Measurements from ENCODE around the gene NMRK1.
A peak's percentile ranks its signal among the peaks of the same experiment; 100 is the strongest.

Gene NMRK1

DNA sequence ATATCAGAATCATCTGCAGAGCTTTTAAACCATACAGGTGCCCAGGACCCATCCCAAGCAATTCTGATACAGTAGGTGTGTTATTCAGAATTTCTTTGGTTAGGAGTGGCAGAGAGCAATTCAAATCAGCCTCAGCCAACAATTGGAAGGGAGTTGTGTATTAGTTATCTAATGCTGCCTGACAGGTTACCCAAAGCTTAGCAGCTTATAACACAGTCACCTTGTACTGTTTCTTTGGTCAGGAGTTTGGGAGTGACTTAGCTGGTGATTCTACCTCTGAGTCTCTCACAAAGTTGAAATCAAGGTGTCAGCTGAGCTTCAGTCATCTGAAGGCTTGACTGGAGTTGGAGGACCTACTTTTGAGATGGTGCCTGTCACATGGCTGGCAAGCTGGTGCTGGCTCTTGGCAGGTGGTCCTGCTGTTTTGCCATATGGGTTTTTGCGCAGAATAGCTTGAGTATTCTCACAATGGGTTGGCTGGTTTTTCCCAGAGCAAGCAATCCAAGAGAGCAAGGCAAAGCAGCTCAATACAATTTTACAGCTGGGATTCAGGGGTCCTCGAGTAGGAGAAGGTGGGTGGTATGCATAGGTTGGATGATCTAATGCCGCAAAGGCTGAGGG lies 41.1 kb downstream of the NMRK1 start:
- Histone ChIP-seq H3K27me3 (ENCODE audit: control insufficient read depth, insufficient read depth, low read length) (no peaks in the 10 kb centered on the region), H3K9me3 (ENCODE audit: control insufficient read depth, low read length) (no peaks in the 10 kb centered on the region), H3K36me3 (ENCODE audit: control insufficient read depth, insufficient read depth, low read length) (no peaks in the 10 kb centered on the region), H3K4me1 (ENCODE audit: control insufficient read depth, insufficient read depth, low read length) (no peaks in the 10 kb centered on the region), H3K9ac (ENCODE audit: low read length) (no peak overlapping the region), H3K4me3 (ENCODE audit: low read length) (no peak overlapping the region)

DNA sequence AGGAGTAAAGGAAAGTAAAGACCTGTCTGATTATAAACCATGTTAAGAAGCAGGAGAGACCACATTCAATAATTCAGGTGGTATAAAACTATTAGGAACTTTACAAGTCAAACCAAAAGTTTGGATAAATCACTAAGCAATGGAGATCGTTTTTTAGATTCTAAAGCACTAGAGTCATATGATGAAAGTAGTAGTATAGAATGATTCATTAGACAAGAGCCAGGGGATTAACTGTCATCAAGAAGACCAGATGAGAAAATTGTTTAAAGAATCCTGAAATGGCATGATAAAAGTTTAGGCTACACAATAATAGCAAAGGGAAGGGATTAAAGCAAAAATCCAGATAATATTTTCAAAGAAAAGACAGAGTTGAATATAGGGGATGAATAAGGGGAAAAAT lies 46.9 kb downstream of the NMRK1 start:
- Histone ChIP-seq H3K9ac (ENCODE audit: low read length) (no peak overlapping the region), H3K27me3 (ENCODE audit: control insufficient read depth, insufficient read depth, low read length) (no peaks in the 10 kb centered on the region), H3K4me1 (ENCODE audit: control insufficient read depth, insufficient read depth, low read length) (no peaks in the 10 kb centered on the region), H3K9me3 (ENCODE audit: control insufficient read depth, low read length) (no peaks in the 10 kb centered on the region), H3K4me3 (ENCODE audit: low read length) (no peak overlapping the region), H3K36me3 (ENCODE audit: control insufficient read depth, insufficient read depth, low read length) (no peaks in the 10 kb centered on the region)

DNA sequence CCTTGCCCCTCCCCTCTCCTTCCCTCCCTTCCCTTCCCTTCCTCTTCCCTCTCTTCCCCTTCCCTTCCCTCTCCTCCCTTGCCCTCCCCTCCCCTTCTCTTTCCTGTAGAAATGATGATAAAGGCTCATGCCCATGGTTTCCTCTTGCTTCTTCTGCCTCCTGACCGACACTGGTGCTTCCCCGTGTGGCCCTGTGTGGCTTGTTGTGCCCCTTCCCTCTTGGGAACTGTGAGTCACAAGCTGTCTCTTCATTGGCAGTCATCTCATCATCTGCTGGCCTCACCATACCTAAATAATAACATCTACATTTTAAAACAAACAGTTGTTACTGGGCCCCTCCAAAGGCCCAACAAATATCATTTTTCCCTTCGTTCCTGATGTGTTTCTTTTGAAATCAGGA lies 48.2 kb downstream of the NMRK1 start:
- H3K9ac ChIP-seq (ENCODE audit: low read length) = no peak overlapping the region
- H3K4me3 ChIP-seq (ENCODE audit: low read length) = no peak overlapping the region
- no peaks in the 10 kb centered on the region for H3K9me3 ChIP-seq (ENCODE audit: control insufficient read depth, low read length)

DNA sequence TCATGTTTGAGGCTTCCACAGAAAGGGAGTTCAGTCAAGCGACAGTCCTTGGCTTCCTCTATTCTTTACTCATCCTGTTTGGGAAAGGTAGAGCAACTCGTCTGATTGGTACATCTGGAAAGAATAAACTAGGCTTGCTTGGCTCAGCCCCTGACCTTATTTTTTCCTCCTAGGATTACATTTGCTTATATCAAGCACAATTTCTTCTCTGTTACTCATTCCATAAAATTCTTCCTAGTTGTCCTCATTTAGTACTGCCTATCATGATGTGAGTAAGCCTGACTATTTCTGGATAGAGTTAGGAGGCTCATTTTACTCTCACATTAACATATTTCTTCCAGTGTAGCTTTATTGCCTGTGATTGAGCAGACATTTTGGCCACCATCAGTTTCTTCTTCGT lies 48.9 kb downstream of the NMRK1 start:
- H3K9ac ChIP-seq (ENCODE audit: low read length) = no peak overlapping the region
- no peaks in the 10 kb centered on the region for H3K36me3 ChIP-seq (ENCODE audit: control insufficient read depth, insufficient read depth, low read length)
- no peak overlapping the region for H3K4me3 ChIP-seq (ENCODE audit: low read length)
- no peaks in the 10 kb centered on the region for H3K27me3 ChIP-seq (ENCODE audit: control insufficient read depth, insufficient read depth, low read length)
- H3K4me1 ChIP-seq (ENCODE audit: control insufficient read depth, insufficient read depth, low read length) = no peaks in the 10 kb centered on the region
- no peaks in the 10 kb centered on the region for H3K9me3 ChIP-seq (ENCODE audit: control insufficient read depth, low read length)

More for the DNA sequence above, 48.2 kb downstream of the NMRK1 start:
- H3K36me3 ChIP-seq (ENCODE audit: control insufficient read depth, insufficient read depth, low read length) = no peaks in the 10 kb centered on the region
- H3K4me1 ChIP-seq (ENCODE audit: control insufficient read depth, insufficient read depth, low read length) = no peaks in the 10 kb centered on the region
- no peaks in the 10 kb centered on the region for H3K27me3 ChIP-seq (ENCODE audit: control insufficient read depth, insufficient read depth, low read length)

DNA sequence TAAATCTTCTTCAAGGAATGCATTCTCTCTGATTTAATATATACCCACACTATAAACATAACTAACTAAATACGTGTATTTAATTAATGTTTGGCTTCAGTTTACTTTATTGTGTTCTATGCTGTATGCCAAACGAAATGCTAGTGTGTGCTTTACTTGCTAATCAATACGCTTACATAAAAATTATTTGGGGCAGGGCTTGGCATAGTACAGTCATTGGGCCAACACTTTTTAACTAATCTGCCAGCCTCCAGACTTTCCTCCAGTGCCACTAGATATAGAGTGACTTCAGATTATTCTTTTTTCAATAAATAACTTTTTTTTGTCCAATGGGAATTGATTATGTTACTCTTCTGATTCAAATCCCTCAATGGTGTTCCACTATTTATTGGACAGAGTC lies 51.2 kb downstream of the NMRK1 start:
- no peak overlapping the region for H3K4me3 ChIP-seq (ENCODE audit: low read length)
- H3K27me3 ChIP-seq (ENCODE audit: control insufficient read depth, insufficient read depth, low read length) = no peaks in the 10 kb centered on the region
- H3K4me1 ChIP-seq (ENCODE audit: control insufficient read depth, insufficient read depth, low read length) = no peaks in the 10 kb centered on the region
- H3K9me3 ChIP-seq (ENCODE audit: control insufficient read depth, low read length) = no peaks in the 10 kb centered on the region
- H3K9ac ChIP-seq (ENCODE audit: low read length) = no peak overlapping the region
- no peaks in the 10 kb centered on the region for H3K36me3 ChIP-seq (ENCODE audit: control insufficient read depth, insufficient read depth, low read length)

DNA sequence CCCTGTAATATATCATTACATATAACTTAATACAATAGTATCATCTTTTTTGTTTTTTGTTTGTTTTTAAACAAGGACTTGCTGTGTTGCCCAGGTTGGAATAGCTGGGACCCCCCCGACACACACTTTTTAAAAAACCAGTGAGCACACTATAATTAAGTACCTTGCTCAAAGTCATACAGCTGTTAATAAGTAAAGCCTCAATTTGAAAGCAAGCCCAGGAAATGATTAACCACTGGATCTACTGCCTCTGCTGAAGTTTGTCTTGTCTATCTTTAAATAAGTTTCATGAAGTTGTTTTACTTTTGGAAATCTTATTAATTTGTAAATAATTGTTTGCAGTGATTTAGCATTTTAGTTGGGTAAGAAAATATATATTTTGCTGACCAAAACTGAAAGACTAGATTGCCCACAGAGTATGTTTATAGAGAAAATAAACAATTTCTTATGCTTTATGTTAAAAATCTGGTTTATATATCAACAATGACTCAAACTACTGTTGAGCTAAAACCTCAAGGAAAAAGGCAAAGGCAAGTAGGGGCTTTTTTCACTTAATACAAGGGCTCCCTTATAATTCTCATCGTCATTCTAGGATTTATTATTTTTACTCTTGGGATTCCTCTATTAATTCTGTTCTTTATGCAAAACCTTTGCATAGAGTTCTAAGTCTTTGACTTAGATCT lies 54.0 kb downstream of the NMRK1 start:
- no peaks in the 10 kb centered on the region for H3K36me3 ChIP-seq (ENCODE audit: control insufficient read depth, insufficient read depth, low read length)
- H3K27me3 ChIP-seq (ENCODE audit: control insufficient read depth, insufficient read depth, low read length) = no peaks in the 10 kb centered on the region

DNA sequence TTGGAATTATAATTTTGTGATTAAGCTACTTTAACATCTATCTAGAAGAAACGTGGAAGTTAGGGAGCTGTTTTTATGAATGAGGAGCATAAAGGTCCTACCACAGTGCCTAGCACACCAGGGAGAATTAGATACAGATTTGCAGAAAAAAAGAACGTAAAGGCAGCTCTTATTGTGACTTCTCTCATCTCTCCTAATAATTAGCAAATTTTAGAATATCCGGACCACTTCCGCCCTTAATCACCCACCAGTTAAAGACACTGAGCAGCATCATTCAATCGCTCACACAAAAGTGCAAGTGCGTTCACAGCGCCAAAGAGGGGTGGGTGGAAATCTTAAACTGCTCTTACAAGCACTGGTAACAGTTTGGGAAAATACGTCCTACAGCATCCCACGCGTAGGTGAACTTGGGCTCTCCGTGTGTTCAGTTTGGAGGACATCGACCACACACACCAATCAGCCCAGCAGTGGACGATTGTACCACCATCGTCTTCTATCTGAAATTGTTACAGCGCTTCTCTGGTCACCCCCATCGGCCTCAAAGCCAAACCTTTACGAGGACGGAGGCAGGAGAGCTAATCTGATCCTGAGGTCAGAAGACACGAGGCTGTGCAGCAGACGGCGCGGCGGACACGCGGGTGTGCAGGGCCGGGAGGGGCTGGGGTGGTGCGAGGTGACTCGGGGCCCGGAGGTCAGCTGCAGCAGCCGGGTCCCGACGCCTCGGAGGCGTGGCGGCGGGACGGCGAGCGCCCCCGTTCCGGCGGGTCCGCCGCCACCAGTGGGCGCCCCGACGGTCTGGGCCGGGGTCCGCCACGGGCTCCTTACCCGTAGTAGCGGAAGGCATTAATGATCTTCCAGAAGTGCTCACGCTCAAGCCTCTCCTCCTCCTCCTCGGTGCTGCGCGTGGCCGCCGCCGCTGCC lies 60.5 kb downstream of the NMRK1 start:
- peak overlapping the region; percentile 69 for H3K4me3 ChIP-seq (ENCODE audit: low read length)

More for the DNA sequence above, 54.0 kb downstream of the NMRK1 start:
- H3K9me3 ChIP-seq (ENCODE audit: control insufficient read depth, low read length) = no peaks in the 10 kb centered on the region
- H3K4me1 ChIP-seq (ENCODE audit: control insufficient read depth, insufficient read depth, low read length) = no peaks in the 10 kb centered on the region
- no peak overlapping the region for H3K4me3 ChIP-seq (ENCODE audit: low read length)
- H3K9ac ChIP-seq (ENCODE audit: low read length) = no peak overlapping the region

DNA sequence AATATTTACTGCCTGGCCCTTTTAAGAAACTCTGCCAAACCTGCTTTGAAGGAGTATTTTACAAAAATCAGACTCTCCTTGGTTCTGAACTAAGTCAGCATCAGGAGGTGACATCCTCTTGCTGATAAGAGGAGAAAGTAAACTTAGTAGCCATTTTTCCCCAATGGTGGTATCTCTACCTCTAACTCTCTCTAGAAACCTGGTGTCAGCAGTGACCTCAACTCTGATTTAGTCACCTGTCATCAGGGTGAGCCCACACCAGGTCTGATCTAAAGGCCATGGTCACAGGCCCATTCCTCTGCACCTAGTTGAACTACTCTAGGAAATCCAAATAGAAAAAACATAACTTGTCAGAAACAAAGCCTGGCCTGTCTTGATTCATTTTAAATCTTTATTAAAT lies 64.1 kb downstream of the NMRK1 start:
- no peaks in the 10 kb centered on the region for H3K9me3 ChIP-seq (ENCODE audit: control insufficient read depth, low read length)
- no peaks in the 10 kb centered on the region for H3K36me3 ChIP-seq (ENCODE audit: control insufficient read depth, insufficient read depth, low read length)
- peaks cover 4% of the 10 kb centered on the region for H3K4me1 ChIP-seq (ENCODE audit: control insufficient read depth, insufficient read depth, low read length)
- H3K27me3 ChIP-seq (ENCODE audit: control insufficient read depth, insufficient read depth, low read length) = no peaks in the 10 kb centered on the region
- H3K4me3 ChIP-seq (ENCODE audit: low read length) = no peak overlapping the region
- no peak overlapping the region for H3K9ac ChIP-seq (ENCODE audit: low read length)

More for the DNA sequence above, 60.5 kb downstream of the NMRK1 start:
- Histone ChIP-seq H3K36me3 (ENCODE audit: control insufficient read depth, insufficient read depth, low read length) (no peaks in the 10 kb centered on the region), H3K27me3 (ENCODE audit: control insufficient read depth, insufficient read depth, low read length) (no peaks in the 10 kb centered on the region), H3K9ac (ENCODE audit: low read length) (peak overlapping the region; percentile 82), H3K9me3 (ENCODE audit: control insufficient read depth, low read length) (no peaks in the 10 kb centered on the region), H3K4me1 (ENCODE audit: control insufficient read depth, insufficient read depth, low read length) (peaks cover 4% of the 10 kb centered on the region)

DNA sequence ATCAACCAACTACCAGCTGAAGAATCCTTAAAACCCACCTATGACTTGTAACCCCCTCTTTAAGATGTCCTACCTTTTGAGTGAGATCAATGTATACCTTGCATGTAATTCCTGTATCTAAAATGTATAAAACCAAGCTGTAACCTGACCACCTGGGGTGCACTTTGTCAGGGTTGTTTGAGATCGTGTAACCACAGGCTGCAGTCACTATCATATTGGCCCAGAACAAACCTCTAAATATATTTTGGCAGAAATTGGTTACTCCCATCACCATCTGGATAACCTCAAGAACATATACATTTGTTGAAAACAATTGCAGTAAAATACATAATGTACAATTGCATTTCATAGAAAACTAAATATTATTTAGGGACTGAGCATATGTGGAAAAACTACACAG lies 68.3 kb downstream of the NMRK1 start:
- Histone ChIP-seq H3K4me3 (ENCODE audit: low read length) (no peak overlapping the region), H3K4me1 (ENCODE audit: control insufficient read depth, insufficient read depth, low read length) (no peaks in the 10 kb centered on the region), H3K9me3 (ENCODE audit: control insufficient read depth, low read length) (no peaks in the 10 kb centered on the region), H3K36me3 (ENCODE audit: control insufficient read depth, insufficient read depth, low read length) (no peaks in the 10 kb centered on the region), H3K27me3 (ENCODE audit: control insufficient read depth, insufficient read depth, low read length) (no peaks in the 10 kb centered on the region), H3K9ac (ENCODE audit: low read length) (no peak overlapping the region)

DNA sequence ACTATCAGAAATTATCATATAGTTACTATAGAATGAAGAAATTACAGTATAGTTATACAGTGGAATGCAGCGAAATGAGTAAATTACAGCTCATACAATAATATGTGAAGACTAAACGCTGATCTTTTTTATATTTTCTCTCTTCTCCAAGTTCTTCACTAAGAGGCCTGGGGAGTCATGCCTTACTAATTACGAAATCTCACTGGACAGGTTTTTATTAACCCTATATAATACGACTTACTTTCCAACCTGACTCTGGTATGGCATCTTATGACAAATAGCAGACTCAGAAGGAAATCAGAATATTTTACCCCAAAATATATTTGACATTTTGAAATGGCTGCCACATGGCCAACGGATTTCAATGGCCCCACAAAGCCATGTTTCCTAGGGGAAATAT lies 68.9 kb downstream of the NMRK1 start:
- Histone ChIP-seq H3K27me3 (ENCODE audit: control insufficient read depth, insufficient read depth, low read length) (no peaks in the 10 kb centered on the region), H3K9me3 (ENCODE audit: control insufficient read depth, low read length) (no peaks in the 10 kb centered on the region), H3K9ac (ENCODE audit: low read length) (no peak overlapping the region), H3K4me3 (ENCODE audit: low read length) (no peak overlapping the region), H3K4me1 (ENCODE audit: control insufficient read depth, insufficient read depth, low read length) (no peaks in the 10 kb centered on the region), H3K36me3 (ENCODE audit: control insufficient read depth, insufficient read depth, low read length) (no peaks in the 10 kb centered on the region)

DNA sequence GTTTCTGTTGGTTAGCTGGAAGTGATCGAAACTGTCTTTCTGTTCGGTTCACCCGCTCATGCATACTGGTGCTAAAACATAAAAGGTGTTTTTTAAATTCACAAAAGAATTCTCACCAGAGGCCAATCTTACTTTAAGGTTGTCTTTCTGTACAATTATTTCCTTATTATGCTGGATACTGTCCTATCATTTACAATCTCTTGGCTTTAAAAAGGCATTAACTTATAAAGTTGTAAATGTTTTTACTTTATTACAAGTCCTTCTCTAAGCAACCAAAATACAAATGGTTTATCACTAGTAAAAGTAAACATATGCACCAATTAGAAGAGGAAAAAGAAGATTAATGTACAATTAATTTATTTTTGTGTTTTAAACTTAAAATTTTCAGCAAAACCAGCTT lies 70.6 kb downstream of the NMRK1 start:
- Histone ChIP-seq H3K4me3 (ENCODE audit: low read length) (no peak overlapping the region), H3K4me1 (ENCODE audit: control insufficient read depth, insufficient read depth, low read length) (no peaks in the 10 kb centered on the region), H3K9ac (ENCODE audit: low read length) (no peak overlapping the region), H3K9me3 (ENCODE audit: control insufficient read depth, low read length) (no peaks in the 10 kb centered on the region), H3K36me3 (ENCODE audit: control insufficient read depth, insufficient read depth, low read length) (no peaks in the 10 kb centered on the region), H3K27me3 (ENCODE audit: control insufficient read depth, insufficient read depth, low read length) (no peaks in the 10 kb centered on the region)

DNA sequence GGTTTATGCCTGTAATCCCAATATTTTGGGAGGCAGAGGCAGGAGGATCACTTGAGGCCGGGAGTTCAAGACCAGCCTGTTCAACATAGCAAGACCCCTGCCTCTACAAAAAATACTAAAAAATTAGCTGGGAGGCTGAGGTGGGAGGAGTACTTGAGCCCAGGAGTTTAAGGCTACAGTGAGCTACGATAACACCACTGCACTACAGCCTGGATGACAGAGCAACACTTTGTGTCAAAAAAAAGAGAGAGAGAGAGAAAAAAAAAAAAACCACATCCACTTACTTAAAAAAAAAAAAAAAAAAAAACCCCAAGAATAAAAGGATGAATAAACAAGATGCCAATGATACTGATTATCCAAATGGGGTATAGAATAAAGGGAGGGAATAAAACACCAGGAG lies 74.2 kb downstream of the NMRK1 start:
- Histone ChIP-seq H3K9ac (ENCODE audit: low read length) (no peak overlapping the region), H3K9me3 (ENCODE audit: control insufficient read depth, low read length) (no peaks in the 10 kb centered on the region), H3K36me3 (ENCODE audit: control insufficient read depth, insufficient read depth, low read length) (no peaks in the 10 kb centered on the region), H3K4me1 (ENCODE audit: control insufficient read depth, insufficient read depth, low read length) (no peaks in the 10 kb centered on the region), H3K27me3 (ENCODE audit: control insufficient read depth, insufficient read depth, low read length) (no peaks in the 10 kb centered on the region), H3K4me3 (ENCODE audit: low read length) (no peak overlapping the region)

Data from mucosa of stomach (tissue), 1 donor.